Measurements from ENCODE around the gene PDE4D.
"Not testable (repeated sequence)": the region's sequence is repeated elsewhere in the genome, so short reads cannot be mapped to it uniquely, and the experiment has no call there.

The PDE4D gene

GRCh38 chr5:59756373-59757035 is 137.0 kb downstream of the PDE4D start:
- DNase-seq (ENCODE audit: low spot score) = no peak
- TF ChIP-seq CTCF (IDR thresholded peaks at IDR 0.05; ENCODE audit: extremely low read depth, missing control alignments) = no peak

- no peak for TF ChIP-seq CTCF (IDR thresholded peaks at IDR 0.05; ENCODE audit: extremely low read depth, missing control alignments)
- no peak for DNase-seq (ENCODE audit: low spot score)
Observed at GRCh38 chr5:59755476-59755875, 138.1 kb downstream of the PDE4D start.

- no peak for TF ChIP-seq CTCF (IDR thresholded peaks at IDR 0.05; ENCODE audit: extremely low read depth, missing control alignments)
Observed at GRCh38 chr5:59753599-59753998, 139.9 kb downstream of the PDE4D start.

GRCh38 chr5:59749782-59750520 is 143.6 kb downstream of the PDE4D start:
- TF ChIP-seq CTCF (IDR thresholded peaks at IDR 0.05; ENCODE audit: extremely low read depth, missing control alignments) = no peak
- DNase-seq (ENCODE audit: low spot score) = no peak

More at GRCh38 chr5:59753599-59753998, 139.9 kb downstream of the PDE4D start:
- no peak for DNase-seq (ENCODE audit: low spot score)

- not testable (repeated sequence) for DNase-seq (ENCODE audit: low spot score)
Observed at GRCh38 chr5:59748036-59748663, 145.4 kb downstream of the PDE4D start.

GRCh38 chr5:59746241-59746765 is 147.2 kb downstream of the PDE4D start:
- DNase-seq (ENCODE audit: low spot score) = no peak
- no peak for TF ChIP-seq CTCF (IDR thresholded peaks at IDR 0.05; ENCODE audit: extremely low read depth, missing control alignments)

GRCh38 chr5:59745415-59745863 is 148.1 kb downstream of the PDE4D start:
- TF ChIP-seq CTCF (IDR thresholded peaks at IDR 0.05; ENCODE audit: extremely low read depth, missing control alignments) = no peak
- DNase-seq (ENCODE audit: low spot score) = no peak

Measured in GM20000 (cell line).